DND-41 (cell line): ENCODE data around the gene RPL35.

Source experiments
- EZH2 ChIP-seq: IDR thresholded peaks from 3 replicates; pipeline ENCODE4 v1.6.1; 2012; ENCODE audit warnings: borderline replicate concordance, low read depth, mild to moderate bottlenecking, moderate library complexity, low read length, inconsistent platforms; ENCODE audit not compliant: severe bottlenecking
- TF ChIP-seq, protein P1 (sequence below): IDR thresholded peaks from 2 replicates; pipeline ENCODE4 v1.5.1; 2012; ENCODE audit warnings: borderline replicate concordance, low read length, moderate library complexity, mild to moderate bottlenecking; ENCODE audit not compliant: poor library complexity, severe bottlenecking; ENCODE audit errors: extremely low read depth

DNA sequence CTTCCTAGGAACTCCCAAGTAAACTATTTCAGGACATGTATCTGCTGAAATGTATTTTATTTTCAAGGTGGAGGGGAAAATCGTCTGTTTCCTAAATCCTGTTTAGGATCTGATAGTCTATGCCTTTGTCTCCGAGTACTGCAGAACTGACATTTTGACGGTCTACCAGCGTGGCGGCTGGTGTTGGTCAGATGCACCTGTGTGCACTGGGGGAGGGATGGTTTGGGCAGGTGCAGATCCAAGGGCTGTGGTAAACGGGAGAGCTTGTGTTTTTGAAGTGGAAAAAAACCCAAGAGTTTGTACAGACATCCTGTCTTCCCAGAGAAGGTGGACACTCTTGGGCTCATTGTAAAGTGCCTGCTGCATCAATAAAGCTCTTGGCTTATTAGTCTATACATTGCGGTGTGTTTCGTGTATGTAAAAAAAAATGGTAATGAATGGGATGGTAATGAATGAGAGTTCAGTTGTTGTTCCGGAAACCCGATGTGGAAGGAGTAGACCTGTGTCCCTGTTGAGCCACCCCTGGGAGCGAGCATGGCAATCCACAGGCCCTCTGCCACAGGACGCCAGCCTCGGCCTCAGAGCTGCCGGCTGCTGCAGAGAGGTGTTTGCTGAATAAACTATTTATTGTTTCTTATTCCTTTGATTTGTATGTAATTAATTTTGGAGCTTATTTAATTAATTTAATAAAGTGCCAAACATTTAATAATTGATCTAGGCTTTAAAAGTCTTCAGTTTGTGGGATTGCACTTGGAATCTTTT is 15.4 kb upstream of the RPL35 start:
- TF ChIP-seq, protein P1, sequence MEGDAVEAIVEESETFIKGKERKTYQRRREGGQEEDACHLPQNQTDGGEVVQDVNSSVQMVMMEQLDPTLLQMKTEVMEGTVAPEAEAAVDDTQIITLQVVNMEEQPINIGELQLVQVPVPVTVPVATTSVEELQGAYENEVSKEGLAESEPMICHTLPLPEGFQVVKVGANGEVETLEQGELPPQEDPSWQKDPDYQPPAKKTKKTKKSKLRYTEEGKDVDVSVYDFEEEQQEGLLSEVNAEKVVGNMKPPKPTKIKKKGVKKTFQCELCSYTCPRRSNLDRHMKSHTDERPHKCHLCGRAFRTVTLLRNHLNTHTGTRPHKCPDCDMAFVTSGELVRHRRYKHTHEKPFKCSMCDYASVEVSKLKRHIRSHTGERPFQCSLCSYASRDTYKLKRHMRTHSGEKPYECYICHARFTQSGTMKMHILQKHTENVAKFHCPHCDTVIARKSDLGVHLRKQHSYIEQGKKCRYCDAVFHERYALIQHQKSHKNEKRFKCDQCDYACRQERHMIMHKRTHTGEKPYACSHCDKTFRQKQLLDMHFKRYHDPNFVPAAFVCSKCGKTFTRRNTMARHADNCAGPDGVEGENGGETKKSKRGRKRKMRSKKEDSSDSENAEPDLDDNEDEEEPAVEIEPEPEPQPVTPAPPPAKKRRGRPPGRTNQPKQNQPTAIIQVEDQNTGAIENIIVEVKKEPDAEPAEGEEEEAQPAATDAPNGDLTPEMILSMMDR: no peak
- TF ChIP-seq EZH2: no peak
